Esophagus (tissue), 2 donors: ENCODE data around the gene NUDT4. TPM values are rescaled to one million over a fixed set of nuclear protein-coding genes. Genes with fewer than 3 reads are reported as not detected.

Source experiments
- H3K27ac ChIP-seq, 2 donors: one replicate each; pipeline ENCODE4 v1.5.1; 2013; ENCODE audit warnings: low read depth in 2 of 2, mild to moderate bottlenecking in 2 of 2, inconsistent platforms in 1 of 2, low read length in 1 of 2, moderate library complexity in 1 of 2
- H3K27me3 ChIP-seq, 2 donors: one replicate each; pipeline ENCODE4 v1.6.1; 2013; ENCODE audit warnings: low read length in 2 of 2, control low read depth in 1 of 2, mild to moderate bottlenecking in 1 of 2; ENCODE audit not compliant: insufficient read depth in 2 of 2, control insufficient read depth in 1 of 2
- H3K36me3 ChIP-seq, 2 donors: one replicate each; pipeline ENCODE4 v1.6.1; 2013; ENCODE audit warnings: low read length in 1 of 2; ENCODE audit not compliant: control insufficient read depth in 2 of 2, insufficient read depth in 2 of 2
- H3K4me1 ChIP-seq, 2 donors: one replicate each; pipeline ENCODE4 v1.6.1; 2013; ENCODE audit warnings: low read length in 1 of 2; ENCODE audit not compliant: control insufficient read depth in 2 of 2, insufficient read depth in 2 of 2
- H3K4me3 ChIP-seq, 2 donors: one replicate each; pipeline ENCODE4 v1.5.1; 2013; ENCODE audit warnings: low read length in 2 of 2, mild to moderate bottlenecking in 2 of 2, low read depth in 1 of 2, moderate library complexity in 1 of 2
- H3K9me3 ChIP-seq, 2 donors: one replicate each; pipeline ENCODE4 v1.6.1; 2013; ENCODE audit warnings: mild to moderate bottlenecking in 2 of 2, low read depth in 1 of 2, low read length in 1 of 2, moderate library complexity in 1 of 2; ENCODE audit not compliant: control insufficient read depth in 2 of 2, insufficient read depth in 1 of 2
- WGBS, 2 donors: extraction: QIAGEN DNeasy Blood & Tissue Kit; methylation state at CpG; one replicate each; pipeline ENCODE4 v1.1.7; 2013; 5-methylcytosine and 5-hydroxymethylcytosine counted together
- polyA plus RNA-seq, 2 donors: library from polyadenylated mRNA; stranded (reverse); fragments of 200-250 nt; gene quantifications; one replicate each; pipeline ENCODE4 v1.2.3, GENCODE V29; 2013
- donor health status: healthy with polysubstance abuse.
- donor health status: Bipolar disorder and iron deficiency.

The NUDT4 gene
- polyA plus RNA-seq, 2 donors = 7.0 to 12.5 TPM

DNA sequence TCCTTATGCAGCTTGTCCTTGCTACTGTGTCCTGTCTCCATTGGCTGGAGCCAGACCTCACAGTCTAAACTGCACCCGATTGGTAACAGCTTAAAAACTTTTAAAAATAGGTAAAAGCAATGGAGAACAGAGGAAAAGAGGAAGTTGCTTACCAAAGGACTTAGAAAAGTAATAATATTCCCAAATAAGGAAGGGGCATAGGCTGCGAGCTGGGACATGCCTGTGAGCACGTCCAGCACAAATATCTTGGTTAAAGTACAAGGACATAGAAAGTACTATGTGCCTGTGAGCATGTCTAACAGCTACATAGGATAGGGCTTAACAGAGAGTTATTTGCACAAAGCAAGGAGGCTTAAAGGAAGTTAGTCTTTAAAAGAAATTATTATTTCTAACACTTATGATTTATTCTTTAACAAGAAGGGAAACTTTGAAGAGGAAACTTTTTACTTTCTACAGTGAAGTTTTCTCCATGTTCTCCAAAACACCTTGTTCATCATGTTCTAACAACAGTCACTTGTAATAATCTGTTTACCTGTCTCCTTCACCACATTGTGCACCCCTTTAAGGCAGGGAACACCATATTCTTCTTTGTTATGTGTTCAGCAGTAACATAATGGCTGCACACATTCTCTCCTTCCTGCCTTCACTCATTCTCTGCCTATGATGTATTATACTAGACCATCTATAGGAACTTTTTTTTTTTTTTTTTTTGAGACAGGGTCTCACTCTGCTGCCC lies 73.9 kb downstream of the NUDT4 start:
- H3K4me1 ChIP-seq = no peaks in the 10 kb centered on the region
- no peaks in the 10 kb centered on the region for H3K27me3 ChIP-seq
- no peak overlapping the region for H3K4me3 ChIP-seq
- WGBS, 2 donors = 52 to 63% methylated on average over 3 of the region's 3 CpGs
- no peak overlapping the region for H3K27ac ChIP-seq
- H3K36me3 ChIP-seq = no peaks in the 10 kb centered on the region
- no peaks in the 10 kb centered on the region for H3K9me3 ChIP-seq

DNA sequence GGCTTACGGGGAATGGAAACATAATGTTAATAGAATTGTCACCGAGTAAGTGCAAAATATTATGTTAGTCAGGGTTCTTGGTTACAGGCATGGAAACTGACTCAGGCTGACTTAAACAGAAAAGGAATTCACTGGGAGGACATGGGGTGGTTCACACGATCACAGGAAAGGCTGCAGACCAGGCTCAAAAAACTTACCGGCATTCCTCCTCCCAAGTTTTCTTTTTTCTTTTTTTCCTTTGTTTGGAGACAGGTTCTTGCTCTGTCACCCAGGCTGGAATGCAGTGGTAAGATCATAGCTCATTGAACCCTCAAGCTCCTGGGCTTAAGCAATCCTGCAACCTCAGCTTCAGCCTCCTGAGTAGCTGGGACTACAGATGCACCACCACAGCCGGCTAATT lies 75.9 kb downstream of the NUDT4 start:
- H3K4me1 ChIP-seq = no peaks in the 10 kb centered on the region
- WGBS, 2 donors = 85 to 89% methylated on average over 5 of the region's 5 CpGs
- H3K36me3 ChIP-seq = no peaks in the 10 kb centered on the region
- no peak overlapping the region for H3K4me3 ChIP-seq
- no peaks in the 10 kb centered on the region for H3K27me3 ChIP-seq
- H3K27ac ChIP-seq = no peak overlapping the region
- H3K9me3 ChIP-seq = no peaks in the 10 kb centered on the region

- 70 to 81% methylated on average over 2 of the region's 2 CpGs for WGBS, 2 donors
Observed at GRCh38 chr12:93456077-93456476, 78.4 kb downstream of the NUDT4 start.

More at GRCh38 chr12:93456077-93456476, 78.4 kb downstream of the NUDT4 start:
- Histone ChIP-seq H3K27me3 (no peaks in the 10 kb centered on the region), H3K36me3 (no peaks in the 10 kb centered on the region), H3K4me1 (no peaks in the 10 kb centered on the region), H3K27ac (no peak overlapping the region), H3K9me3 (no peaks in the 10 kb centered on the region), H3K4me3 (no peak overlapping the region)

Other genes with a start within 250 kb of the NUDT4 start
- gene UBE2N, start 64.0 kb downstream of the NUDT4 start, polyA plus RNA-seq = 10 to 100 TPM; 45.3 to 66.2 TPM
- 10 to 100 TPM; 24.6 to 33.4 TPM for gene MRPL42, start 89.6 kb downstream of the NUDT4 start, polyA plus RNA-seq
- 1 to 10 TPM; 4.0 to 8.2 TPM for gene SOCS2, start 194.8 kb downstream of the NUDT4 start, polyA plus RNA-seq